Fibroblast of pulmonary artery (primary cell): ENCODE measurements around the gene NKX6-2.

Experiments used
- DNase-seq: peaks from one replicate; pipeline ENCODE4 v3.0.0-alpha.2; 2010; ENCODE audit warnings: low read depth
- H3K4me3 ChIP-seq: replicated peaks from 2 replicates; pipeline ENCODE4 v1.5.1; 2011; ENCODE audit warnings: low read depth, mild to moderate bottlenecking, control low read depth, low read length, moderate library complexity
- TF ChIP-seq, protein P1 (sequence below): IDR thresholded peaks from 2 replicates; pipeline ENCODE4 v1.5.1; 2011; ENCODE audit warnings: mild to moderate bottlenecking, control low read depth, low read length, inconsistent platforms; ENCODE audit errors: missing control alignments

Gene NKX6-2

DNA sequence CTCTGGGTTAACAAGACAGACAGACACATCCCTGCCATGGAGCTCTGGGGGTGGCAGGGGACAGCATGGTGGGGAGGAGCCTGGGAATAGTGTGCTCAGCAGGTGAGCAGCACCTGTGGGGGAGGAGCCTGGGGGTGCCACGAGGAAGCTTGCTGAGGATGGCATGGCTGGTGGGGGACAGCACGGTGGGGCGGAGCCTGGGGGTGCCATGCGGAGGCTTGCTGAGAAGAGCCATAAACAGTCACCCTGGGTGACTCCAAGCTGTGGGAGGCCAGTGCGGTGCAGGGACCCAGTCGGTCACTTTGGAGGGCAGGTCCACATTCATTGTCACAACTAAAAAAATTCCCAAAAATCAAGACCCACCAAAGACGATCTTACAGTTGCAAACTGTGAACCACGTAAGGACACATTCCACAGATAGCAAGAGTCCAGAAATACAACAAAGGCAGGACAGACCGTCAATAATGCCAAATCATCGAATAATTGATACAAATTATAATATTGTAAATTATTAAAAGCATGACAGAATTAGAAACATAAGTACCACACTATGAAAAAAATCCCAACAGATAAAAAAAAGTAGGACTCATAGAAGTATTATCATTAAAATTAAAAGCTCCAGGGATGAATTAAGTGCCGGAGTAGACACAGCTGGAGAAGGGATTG lies 24.4 kb downstream of the NKX6-2 start:
- no peak for DNase-seq
- no peak overlapping the region for H3K4me3 ChIP-seq
- TF ChIP-seq, protein P1, sequence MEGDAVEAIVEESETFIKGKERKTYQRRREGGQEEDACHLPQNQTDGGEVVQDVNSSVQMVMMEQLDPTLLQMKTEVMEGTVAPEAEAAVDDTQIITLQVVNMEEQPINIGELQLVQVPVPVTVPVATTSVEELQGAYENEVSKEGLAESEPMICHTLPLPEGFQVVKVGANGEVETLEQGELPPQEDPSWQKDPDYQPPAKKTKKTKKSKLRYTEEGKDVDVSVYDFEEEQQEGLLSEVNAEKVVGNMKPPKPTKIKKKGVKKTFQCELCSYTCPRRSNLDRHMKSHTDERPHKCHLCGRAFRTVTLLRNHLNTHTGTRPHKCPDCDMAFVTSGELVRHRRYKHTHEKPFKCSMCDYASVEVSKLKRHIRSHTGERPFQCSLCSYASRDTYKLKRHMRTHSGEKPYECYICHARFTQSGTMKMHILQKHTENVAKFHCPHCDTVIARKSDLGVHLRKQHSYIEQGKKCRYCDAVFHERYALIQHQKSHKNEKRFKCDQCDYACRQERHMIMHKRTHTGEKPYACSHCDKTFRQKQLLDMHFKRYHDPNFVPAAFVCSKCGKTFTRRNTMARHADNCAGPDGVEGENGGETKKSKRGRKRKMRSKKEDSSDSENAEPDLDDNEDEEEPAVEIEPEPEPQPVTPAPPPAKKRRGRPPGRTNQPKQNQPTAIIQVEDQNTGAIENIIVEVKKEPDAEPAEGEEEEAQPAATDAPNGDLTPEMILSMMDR = no peak

DNA sequence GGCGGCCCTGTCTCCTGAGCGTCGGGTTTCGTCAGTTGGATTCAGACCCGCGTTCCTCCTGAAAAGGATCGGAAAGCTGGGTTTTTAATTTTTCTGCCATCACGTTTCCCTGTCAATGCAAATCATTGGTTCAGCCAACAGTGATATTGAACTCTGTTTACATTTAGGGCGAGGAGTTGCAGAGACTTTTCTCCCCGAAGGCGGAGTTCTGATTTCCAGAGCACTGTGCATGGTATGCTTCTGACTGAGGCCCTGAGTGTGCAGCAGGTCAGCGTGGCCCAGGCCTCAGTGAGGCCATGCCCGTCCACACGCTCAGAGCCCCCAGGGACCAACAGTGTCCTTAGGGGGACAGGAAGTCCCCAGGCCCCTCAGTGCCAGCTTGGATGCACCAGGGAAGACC lies 27.1 kb downstream of the NKX6-2 start:
- H3K4me3 ChIP-seq = no peak overlapping the region
- TF ChIP-seq, protein P1 = no peak
- DNase-seq = no peak

- no peak for DNase-seq
- no peak overlapping the region for H3K4me3 ChIP-seq
- TF ChIP-seq, protein P1 = no peak
Observed at GRCh38 chr10:132757171-132757570, 28.8 kb downstream of the NKX6-2 start.

- DNase-seq = no peak
- TF ChIP-seq, protein P1 = no peak
- no peak overlapping the region for H3K4me3 ChIP-seq
Observed at GRCh38 chr10:132756591-132756990, 29.4 kb downstream of the NKX6-2 start.

DNA sequence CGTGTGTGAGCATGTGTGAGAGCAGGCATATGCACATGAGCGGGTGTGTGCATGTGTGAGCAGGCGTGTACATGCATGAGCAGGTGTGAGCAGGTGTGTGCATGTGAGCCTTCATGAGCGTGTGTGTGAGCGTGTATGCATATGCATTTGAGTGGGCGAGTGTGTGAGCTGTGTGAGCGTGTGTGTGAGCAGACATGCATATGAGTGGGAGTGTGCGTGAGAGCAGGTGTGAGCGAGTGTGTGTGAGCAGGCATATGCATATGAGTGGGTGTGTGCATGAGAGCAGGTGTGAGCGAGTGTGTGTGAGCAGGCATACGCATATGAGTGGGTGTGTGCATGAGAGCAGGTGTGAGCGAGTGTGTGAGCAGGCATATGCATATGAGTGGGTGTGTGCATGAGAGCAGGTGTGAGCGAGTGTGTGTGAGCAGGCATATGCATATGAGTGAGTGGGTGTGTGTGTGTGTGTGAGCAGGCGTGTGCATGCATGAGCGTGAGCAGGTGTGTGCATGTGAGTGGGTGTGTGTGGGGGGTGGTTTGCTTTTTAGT lies 30.7 kb downstream of the NKX6-2 start:
- TF ChIP-seq, protein P1 = no peak
- no peak for DNase-seq
- H3K4me3 ChIP-seq = no peak overlapping the region

DNA sequence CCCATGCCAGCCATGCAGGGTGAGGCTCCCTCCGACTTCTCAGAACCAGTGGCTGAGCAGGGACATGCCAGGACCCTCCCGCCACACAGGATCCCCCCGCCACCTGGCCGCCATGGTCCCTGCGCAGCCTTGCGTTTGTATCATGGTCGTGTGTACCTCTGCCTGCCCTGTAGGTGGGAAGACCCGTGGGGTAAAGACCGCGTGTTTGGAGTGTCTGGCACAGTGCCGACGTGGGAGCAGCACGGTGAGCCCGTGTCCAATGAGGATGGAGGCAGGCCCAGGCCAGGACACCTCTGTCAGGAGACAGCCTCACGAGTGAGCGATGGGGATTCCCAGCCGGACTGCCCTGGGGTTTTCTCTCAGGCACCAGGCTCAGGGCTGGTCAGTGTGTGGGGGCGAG lies 31.9 kb downstream of the NKX6-2 start:
- no peak overlapping the region for H3K4me3 ChIP-seq
- TF ChIP-seq, protein P1 = no peak
- DNase-seq = no peak

- no peak overlapping the region for H3K4me3 ChIP-seq
- TF ChIP-seq, protein P1 = no peak
- no peak for DNase-seq
Observed at GRCh38 chr10:132753596-132753995, 32.4 kb downstream of the NKX6-2 start.
